ENCODE results near the gene TUFT1. TPM values are rescaled to one million over a fixed set of nuclear protein-coding genes. Genes with fewer than 3 reads are reported as not detected.

The TUFT1 gene
- total and polyA plus RNA-seq, 9 of the 15 experiments (the other 6 are each of a cell fraction or from before 2014, with no cell fraction given): 0.54 to 2.0 (median 1.7) TPM

DNA sequence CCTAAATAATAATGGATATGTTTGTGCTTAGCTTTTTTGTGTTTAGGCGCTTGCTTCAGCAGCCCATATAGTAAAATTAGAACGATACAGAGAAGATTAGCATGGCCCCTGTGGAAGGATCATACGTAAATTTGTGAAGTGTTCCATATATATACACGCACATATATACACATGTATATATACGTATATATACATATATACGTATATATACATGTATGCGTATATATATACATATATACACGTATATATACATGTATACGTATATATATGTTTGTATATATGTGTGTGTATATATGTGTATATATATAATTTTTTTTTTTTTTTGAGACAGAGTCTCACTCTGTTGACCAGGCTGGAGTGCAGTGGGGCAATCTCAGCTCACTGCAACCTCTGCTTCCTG, 89.2 kb downstream of the TUFT1 start (continued):
- no peak for TF ChIP-seq MCM3 (IDR thresholded peaks at IDR 0.05)
- no peak for TF ChIP-seq CCAR2 (IDR thresholded peaks at IDR 0.05; ENCODE audit: low read depth, low read length)
- TF ChIP-seq GTF2E2 (tag; IDR thresholded peaks at IDR 0.05): no peak
- no peak for TF ChIP-seq L3MBTL2 (IDR thresholded peaks at IDR 0.05)
- TF ChIP-seq, protein P1, sequence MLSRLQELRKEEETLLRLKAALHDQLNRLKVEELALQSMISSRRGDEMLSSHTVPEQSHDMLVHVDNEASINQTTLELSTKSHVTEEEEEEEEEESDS (CRISPR knock-in tag; IDR thresholded peaks at IDR 0.05): no peak
- TF ChIP-seq, protein P2, sequence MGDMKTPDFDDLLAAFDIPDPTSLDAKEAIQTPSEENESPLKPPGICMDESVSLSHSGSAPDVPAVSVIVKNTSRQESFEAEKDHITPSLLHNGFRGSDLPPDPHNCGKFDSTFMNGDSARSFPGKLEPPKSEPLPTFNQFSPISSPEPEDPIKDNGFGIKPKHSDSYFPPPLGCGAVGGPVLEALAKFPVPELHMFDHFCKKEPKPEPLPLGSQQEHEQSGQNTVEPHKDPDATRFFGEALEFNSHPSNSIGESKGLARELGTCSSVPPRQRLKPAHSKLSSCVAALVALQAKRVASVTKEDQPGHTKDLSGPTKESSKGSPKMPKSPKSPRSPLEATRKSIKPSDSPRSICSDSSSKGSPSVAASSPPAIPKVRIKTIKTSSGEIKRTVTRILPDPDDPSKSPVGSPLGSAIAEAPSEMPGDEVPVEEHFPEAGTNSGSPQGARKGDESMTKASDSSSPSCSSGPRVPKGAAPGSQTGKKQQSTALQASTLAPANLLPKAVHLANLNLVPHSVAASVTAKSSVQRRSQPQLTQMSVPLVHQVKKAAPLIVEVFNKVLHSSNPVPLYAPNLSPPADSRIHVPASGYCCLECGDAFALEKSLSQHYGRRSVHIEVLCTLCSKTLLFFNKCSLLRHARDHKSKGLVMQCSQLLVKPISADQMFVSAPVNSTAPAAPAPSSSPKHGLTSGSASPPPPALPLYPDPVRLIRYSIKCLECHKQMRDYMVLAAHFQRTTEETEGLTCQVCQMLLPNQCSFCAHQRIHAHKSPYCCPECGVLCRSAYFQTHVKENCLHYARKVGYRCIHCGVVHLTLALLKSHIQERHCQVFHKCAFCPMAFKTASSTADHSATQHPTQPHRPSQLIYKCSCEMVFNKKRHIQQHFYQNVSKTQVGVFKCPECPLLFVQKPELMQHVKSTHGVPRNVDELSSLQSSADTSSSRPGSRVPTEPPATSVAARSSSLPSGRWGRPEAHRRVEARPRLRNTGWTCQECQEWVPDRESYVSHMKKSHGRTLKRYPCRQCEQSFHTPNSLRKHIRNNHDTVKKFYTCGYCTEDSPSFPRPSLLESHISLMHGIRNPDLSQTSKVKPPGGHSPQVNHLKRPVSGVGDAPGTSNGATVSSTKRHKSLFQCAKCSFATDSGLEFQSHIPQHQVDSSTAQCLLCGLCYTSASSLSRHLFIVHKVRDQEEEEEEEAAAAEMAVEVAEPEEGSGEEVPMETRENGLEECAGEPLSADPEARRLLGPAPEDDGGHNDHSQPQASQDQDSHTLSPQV (IDR thresholded peaks at IDR 0.05): no peak
- no peak for TF ChIP-seq XRCC4 (IDR thresholded peaks at IDR 0.05; ENCODE audit: extremely low read depth, insufficient read depth, insufficient read length)
- TF ChIP-seq, protein P3, sequence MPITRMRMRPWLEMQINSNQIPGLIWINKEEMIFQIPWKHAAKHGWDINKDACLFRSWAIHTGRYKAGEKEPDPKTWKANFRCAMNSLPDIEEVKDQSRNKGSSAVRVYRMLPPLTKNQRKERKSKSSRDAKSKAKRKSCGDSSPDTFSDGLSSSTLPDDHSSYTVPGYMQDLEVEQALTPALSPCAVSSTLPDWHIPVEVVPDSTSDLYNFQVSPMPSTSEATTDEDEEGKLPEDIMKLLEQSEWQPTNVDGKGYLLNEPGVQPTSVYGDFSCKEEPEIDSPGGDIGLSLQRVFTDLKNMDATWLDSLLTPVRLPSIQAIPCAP (CRISPR knock-in tag; IDR thresholded peaks at IDR 0.05; ENCODE audit: borderline replicate concordance): no peak
- TF ChIP-seq EHMT2 (IDR thresholded peaks at IDR 0.05): no peak
- TF ChIP-seq SMARCC2 (IDR thresholded peaks at IDR 0.05; ENCODE audit: low read depth): no peak
- no peak for TF ChIP-seq ZNF316 (IDR thresholded peaks at IDR 0.05)
- TF ChIP-seq TOE1 (IDR thresholded peaks at IDR 0.05; ENCODE audit: borderline replicate concordance): no peak
- no peak for TF ChIP-seq TOE1 (CRISPR knock-in tag; IDR thresholded peaks at IDR 0.05; ENCODE audit: borderline replicate concordance, low read depth)
- 0 out of 2 replicates have a peak, but pooled peaks have one; percentile 53 for TF ChIP-seq ZFP30 (CRISPR knock-in tag; IDR thresholded peaks at IDR 0.05; ENCODE audit: borderline replicate concordance)
- no peak for TF ChIP-seq CBX1 (IDR thresholded peaks at IDR 0.05; ENCODE audit: low read depth)
- TF ChIP-seq, protein P4, sequence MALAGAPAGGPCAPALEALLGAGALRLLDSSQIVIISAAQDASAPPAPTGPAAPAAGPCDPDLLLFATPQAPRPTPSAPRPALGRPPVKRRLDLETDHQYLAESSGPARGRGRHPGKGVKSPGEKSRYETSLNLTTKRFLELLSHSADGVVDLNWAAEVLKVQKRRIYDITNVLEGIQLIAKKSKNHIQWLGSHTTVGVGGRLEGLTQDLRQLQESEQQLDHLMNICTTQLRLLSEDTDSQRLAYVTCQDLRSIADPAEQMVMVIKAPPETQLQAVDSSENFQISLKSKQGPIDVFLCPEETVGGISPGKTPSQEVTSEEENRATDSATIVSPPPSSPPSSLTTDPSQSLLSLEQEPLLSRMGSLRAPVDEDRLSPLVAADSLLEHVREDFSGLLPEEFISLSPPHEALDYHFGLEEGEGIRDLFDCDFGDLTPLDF (CRISPR knock-in tag; IDR thresholded peaks at IDR 0.05): no peak
- TF ChIP-seq, protein P5, sequence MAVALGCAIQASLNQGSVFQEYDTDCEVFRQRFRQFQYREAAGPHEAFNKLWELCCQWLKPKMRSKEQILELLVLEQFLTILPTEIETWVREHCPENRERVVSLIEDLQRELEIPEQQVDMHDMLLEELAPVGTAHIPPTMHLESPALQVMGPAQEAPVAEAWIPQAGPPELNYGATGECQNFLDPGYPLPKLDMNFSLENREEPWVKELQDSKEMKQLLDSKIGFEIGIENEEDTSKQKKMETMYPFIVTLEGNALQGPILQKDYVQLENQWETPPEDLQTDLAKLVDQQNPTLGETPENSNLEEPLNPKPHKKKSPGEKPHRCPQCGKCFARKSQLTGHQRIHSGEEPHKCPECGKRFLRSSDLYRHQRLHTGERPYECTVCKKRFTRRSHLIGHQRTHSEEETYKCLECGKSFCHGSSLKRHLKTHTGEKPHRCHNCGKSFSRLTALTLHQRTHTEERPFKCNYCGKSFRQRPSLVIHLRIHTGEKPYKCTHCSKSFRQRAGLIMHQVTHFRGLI (CRISPR knock-in tag; IDR thresholded peaks at IDR 0.05): peak; percentile 88

Measured in K562 (cell line).